ENCODE data around the gene TBC1D22B. TPM values are rescaled to one million over a fixed set of nuclear protein-coding genes. Genes with fewer than 3 reads are reported as not detected.

The TBC1D22B gene
- total RNA-seq, 1 experiment from 2014 or later: 11.8 TPM

- Mint-ChIP-seq H3K4me1 (ENCODE audit: low read depth, unreplicated experiment) (peaks cover 7% of the 10 kb centered on the region), H3K27me3 (ENCODE audit: insufficient read depth, unreplicated experiment) (no peaks in the 10 kb centered on the region), H3K9me3 (ENCODE audit: unreplicated experiment) (no peaks in the 10 kb centered on the region), H3K4me3 (ENCODE audit: unreplicated experiment) (peak overlapping the region; percentile 78), H3K27ac (ENCODE audit: unreplicated experiment) (peak overlapping the region; percentile 66), H3K36me3 (ENCODE audit: insufficient read depth, unreplicated experiment) (peaks cover 5% of the 10 kb centered on the region)
- TF ChIP-seq CTCF (IDR thresholded peaks at IDR 0.05; ENCODE audit: insufficient read depth in 1 of 2, low read depth in 1 of 2, low read length in 1 of 2, severe bottlenecking in 1 of 2, unreplicated experiment in 1 of 2): no peak
- no TSS peak for BruUV-seq (replicated peaks)
- H3K4me1 ChIP-seq: peaks cover 6% of the 10 kb centered on the region; the same call in 1 of the 2 replicates
- H3K9me3 ChIP-seq: no peaks in the 10 kb centered on the region
- intact Hi-C loops (cut with micrococcal nuclease; ENCODE audit: unreplicated experiment): loop anchor here (1.0 to 2.0 kb wide), 2 partner anchors 23 to 35 kb away; partner anchors contain the start of gene TBC1D22B
- H3K36me3 ChIP-seq (ENCODE audit: control insufficient read depth, insufficient read depth, low read length): no peaks in the 10 kb centered on the region
- POLR2A ChIA-PET: interaction anchor here (2.4 kb wide), 1 partner anchor 36 kb away, joined by 10 read pairs; the partner anchor contains the start of gene TBC1D22B
- peak overlapping the region; percentile 54 for H3K4me3 ChIP-seq (ENCODE audit: low read depth, low read length)
- no peaks in the 10 kb centered on the region for H3K27me3 ChIP-seq (replicated peaks; ENCODE audit: control insufficient read depth, insufficient read depth, low read length)
- CTCF ChIA-PET: interaction anchor here (0.6 to 2.1 kb wide), 5 partner anchors 11 to 336 kb away, joined by 3 to 14 read pairs (median 3); partner anchors contain the start of genes C6orf89, TBC1D22B and TMEM217
- DNase-seq: no peak
Measured at GRCh38 chr6:37221585-37222124, 35.9 kb upstream of the TBC1D22B start.

GRCh38 chr6:37222125-37222967 is 35.2 kb upstream of the TBC1D22B start:
- ChIA-PET CTCF (interaction anchor here (0.6 to 2.1 kb wide), 5 partner anchors 12 to 204 kb away, joined by 3 to 14 read pairs (median 4); partner anchors contain the start of genes TBC1D22B and TMEM217), POLR2A (interaction anchor here (0.5 to 2.4 kb wide), 3 partner anchors 35 to 237 kb away, joined by 3 to 10 read pairs (median 3); partner anchors contain the start of genes MTCH1, TBC1D22B and TMEM217)
- Histone ChIP-seq H3K27me3 (replicated peaks; ENCODE audit: control insufficient read depth, insufficient read depth, low read length) (no peaks in the 10 kb centered on the region), H3K9me3 (no peaks in the 10 kb centered on the region), H3K4me3 (ENCODE audit: low read depth, low read length) (peak overlapping the region; percentile 54), H3K36me3 (ENCODE audit: control insufficient read depth, insufficient read depth, low read length) (no peaks in the 10 kb centered on the region), H3K4me1 (peaks cover 6% of the 10 kb centered on the region; the same call in 1 of the 2 replicates)
- Mint-ChIP-seq H3K9me3 (ENCODE audit: unreplicated experiment) (no peaks in the 10 kb centered on the region), H3K27ac (ENCODE audit: unreplicated experiment) (peak overlapping the region; percentile 66), H3K4me3 (ENCODE audit: unreplicated experiment) (peak overlapping the region; percentile 78), H3K4me1 (ENCODE audit: low read depth, unreplicated experiment) (peaks cover 7% of the 10 kb centered on the region), H3K36me3 (ENCODE audit: insufficient read depth, unreplicated experiment) (peaks cover 5% of the 10 kb centered on the region), H3K27me3 (ENCODE audit: insufficient read depth, unreplicated experiment) (no peaks in the 10 kb centered on the region)
- intact Hi-C loops (cut with micrococcal nuclease; ENCODE audit: unreplicated experiment): loop anchor here (1.0 to 2.0 kb wide), 2 partner anchors 22 to 34 kb away; partner anchors contain the start of gene TBC1D22B
- no TSS peak for BruUV-seq (replicated peaks)
- TF ChIP-seq CTCF (IDR thresholded peaks at IDR 0.05; ENCODE audit: insufficient read depth in 1 of 2, low read depth in 1 of 2, low read length in 1 of 2, severe bottlenecking in 1 of 2, unreplicated experiment in 1 of 2): no peak
- DNase-seq: peak; percentile 93 to 96

- peaks cover 7% of the 10 kb centered on the region for H3K4me1 Mint-ChIP-seq (ENCODE audit: low read depth, unreplicated experiment)
- Histone ChIP-seq H3K27me3 (replicated peaks; ENCODE audit: control insufficient read depth, insufficient read depth, low read length) (no peaks in the 10 kb centered on the region), H3K9me3 (no peaks in the 10 kb centered on the region), H3K36me3 (ENCODE audit: control insufficient read depth, insufficient read depth, low read length) (no peaks in the 10 kb centered on the region), H3K4me3 (ENCODE audit: low read depth, low read length) (peak overlapping the region; percentile 54), H3K4me1 (peaks cover 6% of the 10 kb centered on the region; the same call in 1 of the 2 replicates)
- no peak for DNase-seq
- peak overlapping the region; percentile 78 for H3K4me3 Mint-ChIP-seq (ENCODE audit: unreplicated experiment)
- no peaks in the 10 kb centered on the region for H3K27me3 Mint-ChIP-seq (ENCODE audit: insufficient read depth, unreplicated experiment)
- H3K9me3 Mint-ChIP-seq (ENCODE audit: unreplicated experiment): no peaks in the 10 kb centered on the region
- no TSS peak for BruUV-seq (replicated peaks)
- intact Hi-C loops (cut with micrococcal nuclease; ENCODE audit: unreplicated experiment): loop anchor here (1.0 to 2.0 kb wide), 2 partner anchors 21 to 34 kb away; partner anchors contain the start of gene TBC1D22B
- H3K27ac Mint-ChIP-seq (ENCODE audit: unreplicated experiment): peak overlapping the region; percentile 37
- no peak for TF ChIP-seq CTCF (IDR thresholded peaks at IDR 0.05; ENCODE audit: insufficient read depth in 1 of 2, low read depth in 1 of 2, low read length in 1 of 2, severe bottlenecking in 1 of 2, unreplicated experiment in 1 of 2)
- peaks cover 5% of the 10 kb centered on the region for H3K36me3 Mint-ChIP-seq (ENCODE audit: insufficient read depth, unreplicated experiment)
- ChIA-PET CTCF (interaction anchor here (1.5 to 2.1 kb wide), 2 partner anchors 13 to 205 kb away, joined by 5 to 14 read pairs; no protein-coding TSS in a partner anchor), POLR2A (interaction anchor here (0.5 to 2.4 kb wide), 3 partner anchors 34 to 237 kb away, joined by 3 to 10 read pairs (median 3); partner anchors contain the start of genes MTCH1, TBC1D22B and TMEM217)
Measured at GRCh38 chr6:37222992-37223391, 34.6 kb upstream of the TBC1D22B start.

Data from Caco-2 (cell line).